Type B pancreatic cell (in vitro differentiated cells): ENCODE results near the gene CD52. TPM values are rescaled to one million over a fixed set of nuclear protein-coding genes. Genes with fewer than 3 reads are reported as not detected.
A peak's percentile ranks its signal among the peaks of the same experiment; 100 is the strongest.

Source experiments
- DNase-seq: peaks from one replicate; pipeline ENCODE4 v3.0.0; 2021; ENCODE audit warnings: mixed read lengths; ENCODE audit not compliant: unreplicated experiment; ENCODE audit errors: extremely low spot score
- H3K27ac Mint-ChIP-seq: 2 replicates; pipeline ENCODE4 v1.8.0; 2021; ENCODE audit warnings: mild to moderate bottlenecking, mixed read lengths
- H3K27me3 Mint-ChIP-seq: 2 replicates; pipeline ENCODE4 v1.8.0; 2021; ENCODE audit warnings: mixed read lengths
- H3K36me3 Mint-ChIP-seq: 2 replicates; pipeline ENCODE4 v1.8.0; 2021; ENCODE audit warnings: mixed read lengths
- H3K4me1 Mint-ChIP-seq: one replicate; pipeline ENCODE4 v1.8.0; 2021; ENCODE audit warnings: mixed read lengths; ENCODE audit not compliant: unreplicated experiment
- H3K4me3 Mint-ChIP-seq: 2 replicates; pipeline ENCODE4 v1.8.0; 2021; ENCODE audit warnings: mild to moderate bottlenecking, mixed read lengths
- H3K9me3 Mint-ChIP-seq: 2 replicates; pipeline ENCODE4 v1.8.0; 2021; ENCODE audit warnings: mixed read lengths
- CTCF ChIP-seq: fragments of 200-600 bp; sonication (generic); conservative IDR thresholded peaks from 2 replicates; pipeline ENCODE4 v1.5.0; 2021; ENCODE audit warnings: antibody characterized with exemption, mild to moderate bottlenecking
- total RNA-seq: library from RNA; stranded (reverse); gene quantifications from 2 replicates; pipeline ENCODE4 v1.2.1, GENCODE V29; 2021; ENCODE audit warnings: low replicate concordance

The CD52 gene
- total RNA-seq, 1 donor from 2014 or later: 0.75 TPM

- Mint-ChIP-seq H3K9me3 (no peaks in the 10 kb centered on the region), H3K4me3 (peak overlapping the region; percentile 7), H3K27ac (no peak overlapping the region), H3K36me3 (no peaks in the 10 kb centered on the region), H3K27me3 (peaks cover 11% of the 10 kb centered on the region), H3K4me1 (no peaks in the 10 kb centered on the region)
- DNase-seq: no peak
- no peak for TF ChIP-seq CTCF
These were observed 20.9 kb downstream of the CD52 start for GRCh38 chr1:26338670-26339069.

- Mint-ChIP-seq H3K27ac (no peak overlapping the region), H3K36me3 (no peaks in the 10 kb centered on the region), H3K4me3 (peak overlapping the region; percentile 1), H3K27me3 (peaks cover 7% of the 10 kb centered on the region), H3K4me1 (no peaks in the 10 kb centered on the region), H3K9me3 (no peaks in the 10 kb centered on the region)
- no peak for DNase-seq
- no peak for TF ChIP-seq CTCF
These were observed 22.3 kb downstream of the CD52 start for GRCh38 chr1:26340047-26340481.

DNA sequence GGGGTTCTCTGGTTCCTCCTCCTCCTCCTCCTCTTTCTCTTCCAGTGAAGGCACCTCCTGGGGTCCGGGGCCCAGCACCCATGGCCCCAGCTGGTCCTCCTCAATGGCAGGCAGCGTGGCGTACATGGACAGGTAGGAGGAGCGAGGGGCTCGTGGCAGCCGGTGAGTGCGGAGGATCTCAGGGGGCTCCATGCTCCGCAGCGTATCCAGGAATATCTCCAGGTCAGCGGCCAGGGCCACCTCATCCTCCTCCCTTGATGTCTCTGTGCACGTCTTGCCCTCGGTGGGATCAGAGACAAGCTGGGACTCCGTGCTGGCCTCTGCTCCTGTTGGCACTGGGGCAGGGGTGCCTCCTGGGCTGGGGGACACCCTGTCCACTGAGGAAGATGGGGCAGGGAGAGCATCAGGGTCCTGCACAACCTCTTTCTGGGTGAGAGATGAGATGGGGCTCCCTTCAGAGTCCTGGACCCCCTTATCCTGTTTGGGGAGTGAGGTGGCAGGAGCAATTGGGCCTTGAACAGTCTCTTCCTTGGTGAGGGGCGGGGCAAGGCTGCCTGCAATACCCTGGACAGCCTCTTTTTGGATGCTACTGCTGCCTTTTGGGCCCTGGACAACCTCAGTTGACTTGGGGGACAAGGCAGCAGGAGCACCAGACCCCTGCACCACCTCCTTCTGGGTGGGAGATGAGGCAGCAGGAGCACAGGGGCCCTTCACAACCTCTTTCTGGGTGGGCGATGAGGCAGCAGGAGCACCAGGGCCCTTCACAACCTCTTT is 26.6 kb downstream of the CD52 start:
- TF ChIP-seq CTCF: no peak
- Mint-ChIP-seq H3K27ac (no peak overlapping the region), H3K4me3 (no peak overlapping the region), H3K9me3 (no peaks in the 10 kb centered on the region), H3K4me1 (peaks cover 2% of the 10 kb centered on the region), H3K27me3 (peaks cover 4% of the 10 kb centered on the region), H3K36me3 (no peaks in the 10 kb centered on the region)
- DNase-seq: no peak

GRCh38 chr1:26345718-26346117 is 28.0 kb downstream of the CD52 start:
- Mint-ChIP-seq H3K27me3 (no peaks in the 10 kb centered on the region), H3K9me3 (no peaks in the 10 kb centered on the region), H3K36me3 (no peaks in the 10 kb centered on the region), H3K4me3 (no peak overlapping the region), H3K27ac (no peak overlapping the region), H3K4me1 (peaks cover 4% of the 10 kb centered on the region)
- TF ChIP-seq CTCF: no peak
- DNase-seq: no peak

DNA sequence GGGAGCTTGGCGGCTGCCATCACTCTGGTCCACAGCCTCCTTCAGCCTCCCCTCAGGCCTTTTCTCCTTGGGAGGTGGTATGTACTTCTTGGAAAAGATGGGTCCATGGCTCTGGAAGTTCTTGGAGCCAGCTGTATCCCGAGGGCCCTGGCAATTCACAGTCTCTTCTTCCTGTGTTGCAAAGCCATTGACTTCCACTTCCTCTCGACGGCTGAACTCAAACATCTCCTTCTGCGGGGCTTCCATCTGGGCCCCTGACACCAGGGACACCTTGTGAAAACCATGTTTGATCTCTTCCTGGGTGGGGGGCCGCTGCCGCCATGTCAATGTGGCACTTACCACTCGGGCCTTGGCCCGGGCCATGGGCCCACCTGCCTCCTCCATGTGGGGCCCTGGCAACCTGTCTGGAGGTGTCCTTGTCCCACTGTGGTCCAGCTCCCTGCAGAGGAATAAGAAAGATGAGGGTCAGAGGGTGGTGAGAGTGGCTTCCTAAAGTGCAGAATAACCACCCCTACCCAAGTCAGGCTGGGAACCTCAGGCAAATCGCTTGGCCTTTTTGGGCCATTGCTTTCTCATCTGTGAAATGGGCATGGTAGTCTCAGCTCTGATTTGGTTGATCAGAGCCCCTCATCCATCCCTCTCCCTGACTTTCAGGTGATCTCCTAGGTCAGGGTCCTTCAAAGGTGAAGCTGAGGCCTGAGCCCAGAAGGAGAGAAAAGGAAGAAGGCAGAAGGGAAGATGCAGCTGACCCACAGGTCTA is 28.7 kb downstream of the CD52 start:
- TF ChIP-seq CTCF: no peak
- Mint-ChIP-seq H3K4me3 (no peak overlapping the region), H3K9me3 (no peaks in the 10 kb centered on the region), H3K27me3 (no peaks in the 10 kb centered on the region), H3K36me3 (no peaks in the 10 kb centered on the region), H3K4me1 (peaks cover 10% of the 10 kb centered on the region), H3K27ac (no peak overlapping the region)
- DNase-seq: no peak
